SK-N-SH (cell line): ENCODE results near the gene TNFRSF1A. TPM values are rescaled to one million over a fixed set of nuclear protein-coding genes. Genes with fewer than 3 reads are reported as not detected.

Experiments used
- CTCF ChIA-PET: fragments of 300-600, 350-600 bp; formaldehyde crosslinking; extraction: SDS; loops from one replicate; lab custom pipeline; 2021; lab: Yijun Ruan, JAX
- POLR2A ChIA-PET: fragments of 350-600 bp; sonication (Branson Sonifier 250); formaldehyde crosslinking; extraction: SDS; loops from one replicate; lab custom pipeline; 2020; ENCODE audit warnings: antibody characterized with exemption, inconsistent platforms; lab: Yijun Ruan, JAX
- DNase-seq: peaks from one replicate; pipeline ENCODE4 v3.0.0; 2012
- H2AFZ ChIP-seq: fragments of 200-600 bp; sonication (generic); 2 replicates; pipeline ENCODE4 v1.8.1; 2016; ENCODE audit warnings: antibody characterized with exemption, mild to moderate bottlenecking, low read depth
- H3F3A ChIP-seq: fragments of 200-600 bp; sonication (generic); replicated peaks from 2 replicates; pipeline ENCODE3; 2016; ENCODE audit warnings: antibody characterized with exemption, mild to moderate bottlenecking; ENCODE audit not compliant: insufficient read depth
- H3K27ac ChIP-seq, 2 experiments: fragments of 200-500 bp in 1 of 2; fragments of 200-600 bp in 1 of 2; sonication (Bioruptor generic) in 1 of 2; sonication (generic), shearing (Covaris generic) in 1 of 2; 2 replicates each; pipeline versions ENCODE4 v1.5.1 to v1.6.1; 2014 to 2016; ENCODE audit warnings: low read depth in 2 of 2, inconsistent platforms in 1 of 2, low read length in 1 of 2, mild to moderate bottlenecking in 1 of 2, mixed read lengths in 1 of 2
- H3K27me3 ChIP-seq: fragments of 200-600 bp; sonication (generic), shearing (Covaris generic); 2 replicates; pipeline ENCODE4 v1.6.1; 2016; ENCODE audit warnings: mixed run types; ENCODE audit not compliant: insufficient read depth
- H3K36me3 ChIP-seq, 2 experiments: fragments of 200-500 bp in 1 of 2; fragments of 200-600 bp in 1 of 2; sonication (Bioruptor generic) in 1 of 2; sonication (generic) in 1 of 2; replicated peaks in 1 of 2; 2 replicates each; pipeline versions ENCODE3 to v1.5.1; 2014 to 2016; ENCODE audit warnings: low read length in 1 of 2, mild to moderate bottlenecking in 1 of 2; ENCODE audit not compliant: insufficient read depth in 2 of 2, control insufficient read depth in 1 of 2
- H3K4me1 ChIP-seq, 2 experiments: fragments of 200-500 bp in 1 of 2; fragments of 200-600 bp in 1 of 2; sonication (Bioruptor generic) in 1 of 2; sonication (generic), shearing (Covaris generic) in 1 of 2; 2 replicates each; pipeline versions ENCODE4 v1.5.1 to v1.6.1; 2014 to 2016; ENCODE audit warnings: low read depth in 1 of 2, low read length in 1 of 2, mixed run types in 1 of 2; ENCODE audit not compliant: insufficient read depth in 2 of 2, control insufficient read depth in 1 of 2
- H3K4me2 ChIP-seq: fragments of 200-600 bp; sonication (generic), shearing (Covaris generic); 2 replicates; pipeline ENCODE4 v1.6.1; 2017; ENCODE audit warnings: mixed run types
- H3K4me3 ChIP-seq, 2 experiments: fragments of 200-500 bp in 1 of 2; fragments of 200-600 bp in 1 of 2; sonication (Bioruptor generic) in 1 of 2; sonication (generic), shearing (Covaris generic) in 1 of 2; 2 replicates each; pipeline versions ENCODE4 v1.5.1 to v1.8.1; 2014 to 2016; ENCODE audit warnings: low read depth in 2 of 2, inconsistent platforms in 1 of 2, low read length in 1 of 2, mild to moderate bottlenecking in 1 of 2, mixed read lengths in 1 of 2, moderate library complexity in 1 of 2
- H3K79me2 ChIP-seq: fragments of 200-600 bp; sonication (generic); 2 replicates; pipeline ENCODE4 v1.8.1; 2017; ENCODE audit warnings: mild to moderate bottlenecking; ENCODE audit not compliant: insufficient read depth
- H3K9ac ChIP-seq: fragments of 200-600 bp; sonication (generic); 2 replicates; pipeline ENCODE4 v1.6.1; 2017; ENCODE audit warnings: mixed run types
- H3K9me2 ChIP-seq: fragments of 200-600 bp; sonication (generic); 2 replicates; pipeline ENCODE4 v1.6.1; 2017; ENCODE audit warnings: mixed run types
- H3K9me3 ChIP-seq: fragments of 200-600 bp; sonication (generic); 2 replicates; pipeline ENCODE4 v1.6.1; 2017; ENCODE audit warnings: mixed run types, mild to moderate bottlenecking, moderate library complexity
- H4K20me1 ChIP-seq: fragments of 200-600 bp; sonication (generic); 2 replicates; pipeline ENCODE4 v1.6.1; 2017; ENCODE audit warnings: mild to moderate bottlenecking, mixed run types; ENCODE audit not compliant: insufficient read depth
- CHD2 ChIP-seq: fragments of 150-350 bp; IDR thresholded peaks from 2 replicates; pipeline ENCODE4 v1.6.1; 2018; ENCODE audit warnings: low read length; ENCODE audit not compliant: partially characterized antibody
- ELF1 ChIP-seq: IDR thresholded peaks from 2 replicates; pipeline ENCODE4 v1.4.0; 2012
- EP300 ChIP-seq, 2 experiments: IDR thresholded peaks; 2 replicates each; pipeline versions ENCODE4 v1.4.0 to v1.6.1; 2012; ENCODE audit warnings: borderline replicate concordance in 1 of 2, low read depth in 1 of 2, low read length in 1 of 2
- FOSL2 ChIP-seq: IDR thresholded peaks from 2 replicates; pipeline ENCODE4 v1.4.0; 2012; ENCODE audit warnings: low read depth, mild to moderate bottlenecking, moderate library complexity, borderline replicate concordance
- FOXJ3 ChIP-seq: sonication (generic); formaldehyde crosslinking; IDR thresholded peaks from 2 replicates; pipeline ENCODE4 v1.5.1; 2020; ENCODE audit warnings: mild to moderate bottlenecking, missing genetic modification reagents
- GABPA ChIP-seq: IDR thresholded peaks from 2 replicates; pipeline ENCODE4 v1.4.0; 2012; ENCODE audit warnings: low read depth, mild to moderate bottlenecking
- GATA2 ChIP-seq: sonication (generic); formaldehyde crosslinking; IDR thresholded peaks from 2 replicates; pipeline ENCODE4 v1.5.0; 2020; ENCODE audit warnings: mild to moderate bottlenecking, missing genetic modification reagents
- IRF3 ChIP-seq: fragments of 150-350 bp; IDR thresholded peaks from 2 replicates; pipeline ENCODE4 v1.6.1; 2016; ENCODE audit warnings: mild to moderate bottlenecking, low read depth, low read length
- JUND ChIP-seq: IDR thresholded peaks from 2 replicates; pipeline ENCODE4 v1.4.0; 2012
- MAX ChIP-seq: IDR thresholded peaks from 2 replicates; pipeline ENCODE4 v1.4.0; 2012; ENCODE audit warnings: low read depth
- NRF1 ChIP-seq: IDR thresholded peaks from 2 replicates; pipeline ENCODE4 v1.6.1; 2012; ENCODE audit warnings: low read depth, mild to moderate bottlenecking, low read length
- RAD21 ChIP-seq: IDR thresholded peaks from 2 replicates; pipeline ENCODE4 v1.6.1; 2012; ENCODE audit warnings: mild to moderate bottlenecking, low read length
- RXRA ChIP-seq: IDR thresholded peaks from 2 replicates; pipeline ENCODE4 v1.4.0; 2012; ENCODE audit warnings: low read depth, mild to moderate bottlenecking, borderline replicate concordance
- TCF12 ChIP-seq: IDR thresholded peaks from 2 replicates; pipeline ENCODE4 v1.4.0; 2012
- TEAD4 ChIP-seq: IDR thresholded peaks from 2 replicates; pipeline ENCODE4 v1.4.0; 2012; ENCODE audit warnings: mild to moderate bottlenecking, borderline replicate concordance; ENCODE audit not compliant: insufficient read depth
- USF1 ChIP-seq: IDR thresholded peaks from 2 replicates; pipeline ENCODE4 v1.4.0; 2012; ENCODE audit warnings: low read depth, borderline replicate concordance
- YY1 ChIP-seq: IDR thresholded peaks from 2 replicates; pipeline ENCODE4 v1.4.0; 2012; ENCODE audit warnings: low read depth, mild to moderate bottlenecking
- ZBTB33 ChIP-seq: IDR thresholded peaks from 2 replicates; pipeline ENCODE4 v1.4.0; 2012; ENCODE audit warnings: low read depth, borderline replicate concordance
- WGBS: methylation state at CpG from one replicate; pipeline ENCODE4 v1.1.6; 2017; ENCODE audit warnings: low lambda C conversion rate; 5-methylcytosine and 5-hydroxymethylcytosine counted together
- polyA plus RNA-seq, 3 experiments: library from polyadenylated mRNA; depleted of rRNA; stranded (reverse); fragments of >200 nt; gene quantifications; 2 replicates each; pipeline ENCODE4 v1.2.3, GENCODE V29; 2012
- TF ChIP-seq, protein P1 (sequence below): IDR thresholded peaks from 2 replicates; pipeline ENCODE4; 2012

TNFRSF1A gene
- polyA plus RNA-seq, 1 of the 3 experiments (the other 2 are of a cell fraction) = 92.9 TPM

- TF ChIP-seq USF1 = no peak
- TF ChIP-seq, all 33 proteins: peak for 7
Observed at GRCh38 chr12:6332459-6332858, 9.4 kb downstream of the TNFRSF1A start (continued).

DNA sequence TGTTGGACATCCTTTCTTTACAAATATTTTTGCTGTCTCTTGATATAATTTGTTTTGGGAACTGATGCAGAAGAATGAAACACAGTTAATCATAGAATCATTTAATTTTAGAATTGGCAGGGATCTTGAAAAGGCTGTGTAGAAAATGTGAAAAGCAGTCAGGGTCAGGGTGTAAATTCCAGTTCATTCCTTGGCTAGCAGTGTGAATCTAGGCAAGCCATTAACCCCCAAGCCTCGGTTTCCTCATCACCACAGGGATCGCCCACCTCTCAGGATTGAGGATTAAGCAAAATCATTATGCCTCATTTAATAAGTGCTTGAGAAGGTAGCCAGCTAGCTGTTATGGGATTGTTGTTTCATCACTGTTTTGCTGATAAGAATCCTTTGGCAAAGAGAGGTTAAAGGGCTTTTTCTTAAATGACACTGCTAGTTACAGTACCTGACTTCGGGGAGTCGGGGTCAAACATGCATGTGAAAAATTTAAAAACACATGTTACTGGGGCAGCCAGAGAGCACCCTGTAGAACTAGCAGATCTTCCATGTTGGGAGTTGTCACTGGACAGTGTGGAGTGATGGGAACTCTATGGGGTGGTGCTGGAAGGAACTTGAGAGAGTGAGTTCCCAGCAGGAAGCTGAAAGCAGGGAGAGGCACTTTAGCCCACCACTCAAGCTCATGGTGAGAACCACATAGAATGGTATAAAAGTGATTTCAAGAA, 10.7 kb downstream of the TNFRSF1A start:
- CTCF ChIA-PET = interaction anchor here (1.2 kb wide), 1 partner anchor 343 kb away, joined by 3 read pairs; no protein-coding TSS in a partner anchor
- H3K9me3 ChIP-seq = no peaks in the 10 kb centered on the region
- TF ChIP-seq JUND = no peak
- no peak for TF ChIP-seq MAX
- TF ChIP-seq CHD2 = no peak
- TF ChIP-seq GABPA = no peak
- TF ChIP-seq, protein P1, sequence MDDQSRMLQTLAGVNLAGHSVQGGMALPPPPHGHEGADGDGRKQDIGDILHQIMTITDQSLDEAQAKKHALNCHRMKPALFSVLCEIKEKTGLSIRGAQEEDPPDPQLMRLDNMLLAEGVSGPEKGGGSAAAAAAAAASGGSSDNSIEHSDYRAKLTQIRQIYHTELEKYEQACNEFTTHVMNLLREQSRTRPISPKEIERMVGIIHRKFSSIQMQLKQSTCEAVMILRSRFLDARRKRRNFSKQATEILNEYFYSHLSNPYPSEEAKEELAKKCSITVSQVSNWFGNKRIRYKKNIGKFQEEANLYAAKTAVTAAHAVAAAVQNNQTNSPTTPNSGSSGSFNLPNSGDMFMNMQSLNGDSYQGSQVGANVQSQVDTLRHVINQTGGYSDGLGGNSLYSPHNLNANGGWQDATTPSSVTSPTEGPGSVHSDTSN = no peak
- TF ChIP-seq TEAD4 = no peak
- no peak for TF ChIP-seq EP300 (IDR thresholded peaks at IDR 0.05; ENCODE audit: borderline replicate concordance in 1 of 2, low read depth in 1 of 2, low read length in 1 of 2)
- no peak for TF ChIP-seq FOXJ3 (CRISPR knock-in tag)
- TF ChIP-seq TCF12 = no peak
- no peak for TF ChIP-seq FOSL2
- TF ChIP-seq USF1 = no peak
- no peak for TF ChIP-seq NRF1
- TF ChIP-seq RXRA = no peak
- no peak for TF ChIP-seq ZBTB33
- TF ChIP-seq IRF3 = no peak
- no peak for TF ChIP-seq GATA2 (CRISPR knock-in tag)
- no peak for TF ChIP-seq ELF1
- TF ChIP-seq YY1 = no peak
- no peak for TF ChIP-seq RAD21
- TF ChIP-seq, all 33 proteins: peak for 0
- Histone ChIP-seq H3K9ac (no peak overlapping the region), H3K79me2 (peaks cover 48% of the 10 kb centered on the region), H3K27me3 (no peaks in the 10 kb centered on the region), H3K27ac (peak overlapping the region in 1 of 2 experiments; percentile 100; a peak in 1 of 4 replicates), H3K36me3 (peaks cover 45 to 58% of the 10 kb centered on the region in 2 experiments), H4K20me1 (0 out of 2 replicates have a peak, but pooled peaks cover 5% of the 10 kb centered on the region), H3K4me2 (no peak overlapping the region), H3K4me1 (peaks cover 18 to 44% of the 10 kb centered on the region in 2 experiments), H3K4me3 (no peak overlapping the region), H3F3A (peaks cover 61% of the 10 kb centered on the region), H2AFZ (no peak overlapping the region), H3K9me2 (no peaks in the 10 kb centered on the region)
- POLR2A ChIA-PET = no interaction called here
- 94% methylated on average over 4 of the region's 4 CpGs for WGBS
- DNase-seq = no peak
